HEK293 (cell line): ENCODE results near the gene UBALD1.
A peak's percentile ranks its signal among the peaks of the same experiment; 100 is the strongest.

Experiments used
- BCL11B ChIP-seq: fragments of 450-650 bp; formaldehyde crosslinking; IDR thresholded peaks from 2 replicates; pipeline ENCODE4 v1.5.1; 2016; ENCODE audit warnings: low read depth, missing biosample characterization, missing genetic modification characterization
- EGR2 ChIP-seq: fragments of 450-650 bp; formaldehyde crosslinking; IDR thresholded peaks from 2 replicates; pipeline ENCODE4 v1.5.1; 2016; ENCODE audit warnings: low read depth, missing biosample characterization, missing genetic modification characterization
- GLIS1 ChIP-seq: fragments of 450-650 bp; formaldehyde crosslinking; IDR thresholded peaks from 2 replicates; pipeline ENCODE4 v1.5.1; 2016; ENCODE audit warnings: missing biosample characterization, missing genetic modification characterization
- GLIS2 ChIP-seq: fragments of 450-650 bp; formaldehyde crosslinking; IDR thresholded peaks from 2 replicates; pipeline ENCODE4 v1.5.1; 2016; ENCODE audit warnings: missing biosample characterization, missing genetic modification characterization
- KLF1 ChIP-seq: fragments of 450-650 bp; formaldehyde crosslinking; IDR thresholded peaks from 2 replicates; pipeline ENCODE4 v1.5.1; 2016; ENCODE audit warnings: missing biosample characterization, missing genetic modification characterization
- KLF9 ChIP-seq: fragments of 450-650 bp; formaldehyde crosslinking; IDR thresholded peaks from 2 replicates; pipeline ENCODE4 v1.5.1; 2016; ENCODE audit warnings: missing biosample characterization, missing genetic modification characterization, low read depth
- MYNN ChIP-seq: fragments of 450-650 bp; formaldehyde crosslinking; IDR thresholded peaks from 2 replicates; pipeline ENCODE4 v1.5.1; 2016; ENCODE audit warnings: missing biosample characterization, missing genetic modification characterization, borderline replicate concordance
- PBX3 ChIP-seq: sonication (generic); formaldehyde crosslinking; IDR thresholded peaks from 2 replicates; pipeline ENCODE4 v1.8.1; 2022; ENCODE audit warnings: mild to moderate bottlenecking, moderate library complexity, missing genetic modification reagents
- PRDM1 ChIP-seq: fragments of 450-650 bp; formaldehyde crosslinking; IDR thresholded peaks from 2 replicates; pipeline ENCODE4; 2016; ENCODE audit warnings: missing biosample characterization, missing genetic modification characterization
- REST ChIP-seq: fragments of 450-650 bp; formaldehyde crosslinking; IDR thresholded peaks from 2 replicates; pipeline ENCODE4 v1.5.1; 2016; ENCODE audit warnings: missing biosample characterization, missing genetic modification characterization
- SP2 ChIP-seq: fragments of 450-650 bp; formaldehyde crosslinking; IDR thresholded peaks from 2 replicates; pipeline ENCODE4 v1.5.1; 2016; ENCODE audit warnings: missing biosample characterization, missing genetic modification characterization
- SP7 ChIP-seq: fragments of 450-650 bp; formaldehyde crosslinking; IDR thresholded peaks from 2 replicates; pipeline ENCODE4 v1.5.1; 2016; ENCODE audit warnings: missing biosample characterization, missing genetic modification characterization
- ZBTB26 ChIP-seq: fragments of 450-650 bp; formaldehyde crosslinking; optimal IDR thresholded peaks from 2 replicates; pipeline ENCODE3; 2016; ENCODE audit warnings: missing biosample characterization, mild to moderate bottlenecking, missing genetic modification characterization
- ZBTB6 ChIP-seq: fragments of 450-650 bp; formaldehyde crosslinking; IDR thresholded peaks from 2 replicates; pipeline ENCODE4 v1.5.1; 2017; ENCODE audit warnings: missing biosample characterization, missing genetic modification characterization
- ZBTB8A ChIP-seq: fragments of 450-650 bp; formaldehyde crosslinking; IDR thresholded peaks from 2 replicates; pipeline ENCODE4 v1.5.1; 2016; ENCODE audit warnings: missing biosample characterization, missing genetic modification characterization
- ZEB2 ChIP-seq: fragments of 450-650 bp; formaldehyde crosslinking; IDR thresholded peaks from 2 replicates; pipeline ENCODE4 v1.5.1; 2016; ENCODE audit warnings: missing biosample characterization, missing genetic modification characterization
- ZFHX2 ChIP-seq: fragments of 450-650 bp; formaldehyde crosslinking; conservative IDR thresholded peaks from 2 replicates; pipeline ENCODE4 v1.5.1; 2016; ENCODE audit warnings: missing biosample characterization, missing genetic modification characterization
- ZIC2 ChIP-seq: fragments of 450-650 bp; formaldehyde crosslinking; IDR thresholded peaks from 2 replicates; pipeline ENCODE4 v1.5.1; 2016; ENCODE audit warnings: missing biosample characterization, missing genetic modification characterization
- ZNF10 ChIP-seq: fragments of 450-650 bp; formaldehyde crosslinking; IDR thresholded peaks from 2 replicates; pipeline ENCODE4 v1.5.1; 2017; ENCODE audit warnings: missing biosample characterization, missing genetic modification characterization
- ZNF112 ChIP-seq: fragments of 450-650 bp; formaldehyde crosslinking; IDR thresholded peaks from 2 replicates; pipeline ENCODE4 v1.5.0; 2017; ENCODE audit warnings: missing biosample characterization, missing genetic modification characterization
- ZNF138 ChIP-seq: fragments of 450-650 bp; formaldehyde crosslinking; IDR thresholded peaks from 2 replicates; pipeline ENCODE4 v1.5.1; 2016; ENCODE audit warnings: missing biosample characterization, missing genetic modification characterization, borderline replicate concordance
- ZNF341 ChIP-seq: fragments of 450-650 bp; formaldehyde crosslinking; IDR thresholded peaks from 2 replicates; pipeline ENCODE4; 2016; ENCODE audit warnings: low read depth, missing biosample characterization, missing genetic modification characterization
- ZNF423 ChIP-seq: fragments of 450-650 bp; formaldehyde crosslinking; IDR thresholded peaks from 2 replicates; pipeline ENCODE4 v1.5.1; 2016; ENCODE audit warnings: missing biosample characterization, missing genetic modification characterization
- ZNF561 ChIP-seq: fragments of 450-650 bp; IDR thresholded peaks from 2 replicates; pipeline ENCODE4 v1.5.1; 2018; ENCODE audit warnings: missing biosample characterization, missing genetic modification characterization, borderline replicate concordance
- ZNF600 ChIP-seq: fragments of 450-650 bp; formaldehyde crosslinking; IDR thresholded peaks from 2 replicates; pipeline ENCODE4 v1.5.1; 2016; ENCODE audit warnings: missing biosample characterization, missing genetic modification characterization
- ZNF639 ChIP-seq: fragments of 450-650 bp; formaldehyde crosslinking; IDR thresholded peaks from 2 replicates; pipeline ENCODE4 v1.5.1; 2016; ENCODE audit warnings: missing biosample characterization, missing genetic modification characterization
- ZNF704 ChIP-seq: fragments of 450-650 bp; formaldehyde crosslinking; IDR thresholded peaks from 2 replicates; pipeline ENCODE4 v1.5.1; 2016; ENCODE audit warnings: missing biosample characterization, missing genetic modification characterization
- ZSCAN23 ChIP-seq: fragments of 450-650 bp; formaldehyde crosslinking; IDR thresholded peaks from 2 replicates; pipeline ENCODE4 v1.5.1; 2016; ENCODE audit warnings: missing biosample characterization, missing genetic modification characterization
- ZXDB ChIP-seq: fragments of 450-650 bp; formaldehyde crosslinking; IDR thresholded peaks from 2 replicates; pipeline ENCODE4 v1.5.1; 2016; ENCODE audit warnings: missing biosample characterization, missing genetic modification characterization

The UBALD1 gene

GRCh38 chr16:4613636-4614570 lies 785 bp downstream of the UBALD1 start (continued):
- peak; percentile 66 for TF ChIP-seq GLIS1 (tag by site-specific recombination)
- TF ChIP-seq ZNF639 (tag by site-specific recombination), result 0 out of 2 replicates have a peak, but pooled peaks have one; percentile 14
- peak; percentile 51 for TF ChIP-seq ZFHX2 (tag by site-specific recombination)
- TF ChIP-seq ZNF561 (tag by site-specific recombination), result peak; percentile 46; the same call in 1 of the 2 replicates
- peak; percentile 66; the same call in 1 of the 2 replicates for TF ChIP-seq ZEB2 (tag by site-specific recombination)
- TF ChIP-seq MYNN, result 0 out of 2 replicates have a peak, but pooled peaks have one; percentile 41
- TF ChIP-seq REST (tag by site-specific recombination), result 0 out of 2 replicates have a peak, but pooled peaks have one; percentile 34
- peak; percentile 43; the same call in 1 of the 2 replicates for TF ChIP-seq GLIS2 (tag by site-specific recombination)
- TF ChIP-seq BCL11B (tag by site-specific recombination), result no peak
- TF ChIP-seq SP7, result peak; percentile 18; the same call in 1 of the 2 replicates
- TF ChIP-seq PBX3 (CRISPR knock-in tag), result peak; percentile 40; the same call in 1 of the 2 replicates
- TF ChIP-seq ZSCAN23 (tag by site-specific recombination), result no peak
- TF ChIP-seq ZBTB8A, result peak; percentile 82
- 0 out of 2 replicates have a peak, but pooled peaks have one; percentile 32 for TF ChIP-seq ZNF704
- TF ChIP-seq EGR2 (tag by site-specific recombination), result 0 out of 2 replicates have a peak, but pooled peaks have one; percentile 22
- TF ChIP-seq ZIC2 (tag by site-specific recombination), result peak; percentile 58
- no peak for TF ChIP-seq PRDM1 (tag by site-specific recombination)
- TF ChIP-seq KLF1 (tag by site-specific recombination), result peak; percentile 45; the same call in 1 of the 2 replicates
- TF ChIP-seq ZBTB26 (tag by site-specific recombination), result peak; percentile 97
- 0 out of 2 replicates have a peak, but pooled peaks have one; percentile 27 for TF ChIP-seq KLF9 (tag by site-specific recombination)
- TF ChIP-seq ZNF600 (tag by site-specific recombination), result peak; percentile 67
- TF ChIP-seq ZBTB6 (tag by site-specific recombination), result no peak
- peak; percentile 55; the same call in 1 of the 2 replicates for TF ChIP-seq ZXDB (tag by site-specific recombination)
- peak; percentile 68 for TF ChIP-seq ZNF423 (tag by site-specific recombination)
- TF ChIP-seq ZNF138, result no peak
- TF ChIP-seq SP2 (tag by site-specific recombination), result peak; percentile 19
- TF ChIP-seq ZNF112, result no peak
- TF ChIP-seq ZNF341, result peak; percentile 38; the same call in 1 of the 2 replicates
- TF ChIP-seq ZNF10 (tag by site-specific recombination), result no peak
